Measurements from ENCODE around the gene ADD2.

ADD2 gene

GRCh38 chr2:70706026-70706795 lies 61.8 kb downstream of the ADD2 start:
- Histone ChIP-seq H3K27ac (ENCODE audit: low read length) (no peak overlapping the region), H3K36me3 (ENCODE audit: control insufficient read depth, low read depth, low read length) (peaks cover 35% of the 10 kb centered on the region), H3K4me3 (ENCODE audit: low read length) (no peak overlapping the region), H3K4me1 (ENCODE audit: control insufficient read depth, low read depth, low read length) (peaks cover 9% of the 10 kb centered on the region), H3K9ac (ENCODE audit: low read length) (no peak overlapping the region), H3K9me3 (ENCODE audit: control insufficient read depth, low read depth, low read length) (no peaks in the 10 kb centered on the region), H3K27me3 (ENCODE audit: control insufficient read depth, insufficient read depth, low read length) (no peaks in the 10 kb centered on the region)

- H3K9ac ChIP-seq (ENCODE audit: low read length): no peak overlapping the region
- no peaks in the 10 kb centered on the region for H3K9me3 ChIP-seq (ENCODE audit: control insufficient read depth, low read depth, low read length)
- H3K4me3 ChIP-seq (ENCODE audit: low read length): no peak overlapping the region
- H3K36me3 ChIP-seq (ENCODE audit: control insufficient read depth, low read depth, low read length): peaks cover 28% of the 10 kb centered on the region
- peaks cover under 1% of the 10 kb centered on the region for H3K4me1 ChIP-seq (ENCODE audit: control insufficient read depth, low read depth, low read length)
- no peak overlapping the region for H3K27ac ChIP-seq (ENCODE audit: low read length)
- no peaks in the 10 kb centered on the region for H3K27me3 ChIP-seq (ENCODE audit: control insufficient read depth, insufficient read depth, low read length)
These were observed 62.7 kb downstream of the ADD2 start for GRCh38 chr2:70705160-70705850.

GRCh38 chr2:70703900-70704549 lies 64.0 kb downstream of the ADD2 start:
- Histone ChIP-seq H3K4me3 (ENCODE audit: low read length) (no peak overlapping the region), H3K4me1 (ENCODE audit: control insufficient read depth, low read depth, low read length) (no peaks in the 10 kb centered on the region), H3K9ac (ENCODE audit: low read length) (no peak overlapping the region), H3K9me3 (ENCODE audit: control insufficient read depth, low read depth, low read length) (no peaks in the 10 kb centered on the region), H3K27me3 (ENCODE audit: control insufficient read depth, insufficient read depth, low read length) (no peaks in the 10 kb centered on the region), H3K36me3 (ENCODE audit: control insufficient read depth, low read depth, low read length) (peaks cover 28% of the 10 kb centered on the region), H3K27ac (ENCODE audit: low read length) (no peak overlapping the region)

GRCh38 chr2:70702711-70703395 lies 65.1 kb downstream of the ADD2 start:
- Histone ChIP-seq H3K4me1 (ENCODE audit: control insufficient read depth, low read depth, low read length) (no peaks in the 10 kb centered on the region), H3K4me3 (ENCODE audit: low read length) (no peak overlapping the region), H3K27ac (ENCODE audit: low read length) (no peak overlapping the region), H3K9ac (ENCODE audit: low read length) (no peak overlapping the region), H3K27me3 (ENCODE audit: control insufficient read depth, insufficient read depth, low read length) (no peaks in the 10 kb centered on the region), H3K9me3 (ENCODE audit: control insufficient read depth, low read depth, low read length) (no peaks in the 10 kb centered on the region), H3K36me3 (ENCODE audit: control insufficient read depth, low read depth, low read length) (peaks cover 28% of the 10 kb centered on the region)

- H3K9ac ChIP-seq (ENCODE audit: low read length): no peak overlapping the region
- no peaks in the 10 kb centered on the region for H3K27me3 ChIP-seq (ENCODE audit: control insufficient read depth, insufficient read depth, low read length)
- no peaks in the 10 kb centered on the region for H3K9me3 ChIP-seq (ENCODE audit: control insufficient read depth, low read depth, low read length)
- no peak overlapping the region for H3K4me3 ChIP-seq (ENCODE audit: low read length)
- H3K27ac ChIP-seq (ENCODE audit: low read length): no peak overlapping the region
- no peaks in the 10 kb centered on the region for H3K4me1 ChIP-seq (ENCODE audit: control insufficient read depth, low read depth, low read length)
- H3K36me3 ChIP-seq (ENCODE audit: control insufficient read depth, low read depth, low read length): peaks cover 33% of the 10 kb centered on the region
These were observed 69.2 kb downstream of the ADD2 start for GRCh38 chr2:70698847-70699246.

- no peaks in the 10 kb centered on the region for H3K9me3 ChIP-seq (ENCODE audit: control insufficient read depth, low read depth, low read length)
- H3K27ac ChIP-seq (ENCODE audit: low read length): no peak overlapping the region
- no peaks in the 10 kb centered on the region for H3K4me1 ChIP-seq (ENCODE audit: control insufficient read depth, low read depth, low read length)
- no peak overlapping the region for H3K9ac ChIP-seq (ENCODE audit: low read length)
- H3K4me3 ChIP-seq (ENCODE audit: low read length): no peak overlapping the region
- H3K27me3 ChIP-seq (ENCODE audit: control insufficient read depth, insufficient read depth, low read length): no peaks in the 10 kb centered on the region
- peaks cover 37% of the 10 kb centered on the region for H3K36me3 ChIP-seq (ENCODE audit: control insufficient read depth, low read depth, low read length)
These were observed 70.2 kb downstream of the ADD2 start for GRCh38 chr2:70697603-70698383.

- Histone ChIP-seq H3K9ac (ENCODE audit: low read length) (no peak overlapping the region), H3K36me3 (ENCODE audit: control insufficient read depth, low read depth, low read length) (peaks cover 53% of the 10 kb centered on the region), H3K4me1 (ENCODE audit: control insufficient read depth, low read depth, low read length) (no peaks in the 10 kb centered on the region), H3K27ac (ENCODE audit: low read length) (no peak overlapping the region), H3K4me3 (ENCODE audit: low read length) (no peak overlapping the region), H3K9me3 (ENCODE audit: control insufficient read depth, low read depth, low read length) (no peaks in the 10 kb centered on the region), H3K27me3 (ENCODE audit: control insufficient read depth, insufficient read depth, low read length) (no peaks in the 10 kb centered on the region)
These were observed 71.9 kb downstream of the ADD2 start for GRCh38 chr2:70696142-70696541.

- peaks cover 76% of the 10 kb centered on the region for H3K36me3 ChIP-seq (ENCODE audit: control insufficient read depth, low read depth, low read length)
- no peak overlapping the region for H3K27ac ChIP-seq (ENCODE audit: low read length)
- H3K4me1 ChIP-seq (ENCODE audit: control insufficient read depth, low read depth, low read length): peaks cover 5% of the 10 kb centered on the region
- H3K27me3 ChIP-seq (ENCODE audit: control insufficient read depth, insufficient read depth, low read length): no peaks in the 10 kb centered on the region
- H3K9me3 ChIP-seq (ENCODE audit: control insufficient read depth, low read depth, low read length): no peaks in the 10 kb centered on the region
- no peak overlapping the region for H3K9ac ChIP-seq (ENCODE audit: low read length)
- no peak overlapping the region for H3K4me3 ChIP-seq (ENCODE audit: low read length)
These were observed 75.7 kb downstream of the ADD2 start for GRCh38 chr2:70692256-70692655.

- Histone ChIP-seq H3K27me3 (ENCODE audit: control insufficient read depth, insufficient read depth, low read length) (no peaks in the 10 kb centered on the region), H3K36me3 (ENCODE audit: control insufficient read depth, low read depth, low read length) (peaks cover 78% of the 10 kb centered on the region), H3K27ac (ENCODE audit: low read length) (no peak overlapping the region), H3K9me3 (ENCODE audit: control insufficient read depth, low read depth, low read length) (no peaks in the 10 kb centered on the region), H3K4me3 (ENCODE audit: low read length) (no peak overlapping the region), H3K9ac (ENCODE audit: low read length) (no peak overlapping the region), H3K4me1 (ENCODE audit: control insufficient read depth, low read depth, low read length) (peaks cover 8% of the 10 kb centered on the region)
These were observed 76.4 kb downstream of the ADD2 start for GRCh38 chr2:70691497-70692140.

GRCh38 chr2:70690846-70691245 lies 77.2 kb downstream of the ADD2 start:
- Histone ChIP-seq H3K9ac (ENCODE audit: low read length) (no peak overlapping the region), H3K36me3 (ENCODE audit: control insufficient read depth, low read depth, low read length) (peaks cover 76% of the 10 kb centered on the region), H3K27ac (ENCODE audit: low read length) (no peak overlapping the region)

More at GRCh38 chr2:70690846-70691245, 77.2 kb downstream of the ADD2 start:
- Histone ChIP-seq H3K4me1 (ENCODE audit: control insufficient read depth, low read depth, low read length) (peaks cover 8% of the 10 kb centered on the region), H3K27me3 (ENCODE audit: control insufficient read depth, insufficient read depth, low read length) (no peaks in the 10 kb centered on the region), H3K9me3 (ENCODE audit: control insufficient read depth, low read depth, low read length) (no peaks in the 10 kb centered on the region), H3K4me3 (ENCODE audit: low read length) (no peak overlapping the region)
